ENCODE measurements around the gene GCG.

GCG gene

GRCh38 chr2:162153608-162154224, 1.7 kb upstream of the GCG start:
- peak; percentile 6 to 8 for DNase-seq (ENCODE audit: low read depth in 1 of 2, low spot score in 1 of 2)

GRCh38 chr2:162149940-162150339, 2.1 kb downstream of the GCG start:
- DNase-seq (ENCODE audit: low read depth in 1 of 2, low spot score in 1 of 2), result no peak

GRCh38 chr2:162149466-162149865, 2.6 kb downstream of the GCG start:
- DNase-seq (ENCODE audit: low read depth in 1 of 2, low spot score in 1 of 2), result no peak

- DNase-seq (ENCODE audit: low read depth in 1 of 2, low spot score in 1 of 2), result no peak
These were observed 3.1 kb downstream of the GCG start for GRCh38 chr2:162148956-162149355.

- no peak for DNase-seq (ENCODE audit: low read depth in 1 of 2, low spot score in 1 of 2)
These were observed 8.1 kb downstream of the GCG start for GRCh38 chr2:162143969-162144368.

GRCh38 chr2:162138310-162138709, 13.7 kb downstream of the GCG start:
- DNase-seq (ENCODE audit: low read depth in 1 of 2, low spot score in 1 of 2), result no peak

- no peak for DNase-seq (ENCODE audit: low read depth in 1 of 2, low spot score in 1 of 2)
These were observed 24.6 kb downstream of the GCG start for GRCh38 chr2:162127422-162127821.

GRCh38 chr2:162126527-162126926, 25.5 kb downstream of the GCG start:
- DNase-seq (ENCODE audit: low read depth in 1 of 2, low spot score in 1 of 2), result no peak

GRCh38 chr2:162126111-162126519, 25.9 kb downstream of the GCG start:
- no peak for DNase-seq (ENCODE audit: low read depth in 1 of 2, low spot score in 1 of 2)

GRCh38 chr2:162125138-162125537, 26.9 kb downstream of the GCG start:
- DNase-seq (ENCODE audit: low read depth in 1 of 2, low spot score in 1 of 2), result no peak

- DNase-seq (ENCODE audit: low read depth in 1 of 2, low spot score in 1 of 2), result no peak
These were observed 28.0 kb downstream of the GCG start for GRCh38 chr2:162123806-162124758.

- DNase-seq (ENCODE audit: low read depth in 1 of 2, low spot score in 1 of 2), result no peak
These were observed 33.6 kb downstream of the GCG start for GRCh38 chr2:162118166-162119031.

- DNase-seq (ENCODE audit: low read depth in 1 of 2, low spot score in 1 of 2), result no peak
These were observed 35.7 kb downstream of the GCG start for GRCh38 chr2:162116352-162116751.

GRCh38 chr2:162115076-162115475, 37.0 kb downstream of the GCG start:
- no peak for DNase-seq (ENCODE audit: low read depth in 1 of 2, low spot score in 1 of 2)

GRCh38 chr2:162114271-162114670, 37.8 kb downstream of the GCG start:
- DNase-seq (ENCODE audit: low read depth in 1 of 2, low spot score in 1 of 2), result no peak

GRCh38 chr2:162113776-162114168, 38.3 kb downstream of the GCG start:
- no peak for DNase-seq (ENCODE audit: low read depth in 1 of 2, low spot score in 1 of 2)

GRCh38 chr2:162113088-162113775, 38.8 kb downstream of the GCG start:
- no peak for DNase-seq (ENCODE audit: low read depth in 1 of 2, low spot score in 1 of 2)

GRCh38 chr2:162111958-162112850, 39.8 kb downstream of the GCG start:
- DNase-seq (ENCODE audit: low read depth in 1 of 2, low spot score in 1 of 2), result no peak

- DNase-seq (ENCODE audit: low read depth in 1 of 2, low spot score in 1 of 2), result no peak
These were observed 44.6 kb downstream of the GCG start for GRCh38 chr2:162107361-162107901.

- no peak for DNase-seq (ENCODE audit: low read depth in 1 of 2, low spot score in 1 of 2)
These were observed 45.3 kb downstream of the GCG start for GRCh38 chr2:162106746-162107145.

Measured in activated T-helper 1 cell treated with anti-CD3 and anti-CD28 coated beads, Interleukin-2, amount 50 U/mL, for 16 hours (primary cell).